Endothelial cell of umbilical vein (primary cell): Measurements from ENCODE around the gene FUT3. TPM values are rescaled to one million over a fixed set of nuclear protein-coding genes. Genes with fewer than 3 reads are reported as not detected.

Experiments
- BruUV-seq: library from RNA; stranded (reverse); fragments of 400-500 nt; replicated peaks from 2 replicates; lab custom pipeline; 2021; lab: Mats Ljungman, UMichigan
- CTCF ChIA-PET: fragments of 300-600, 350-600 bp; sonication (Branson Sonifier 250); formaldehyde crosslinking; loops from one replicate; lab custom pipeline; 2021; ENCODE audit warnings: antibody characterized with exemption, inconsistent platforms; lab: Charles Lee
- POLR2A ChIA-PET: fragments of 300-600, 350-600 bp; sonication (Branson Sonifier 250); formaldehyde crosslinking; loops from one replicate; lab custom pipeline; 2021; ENCODE audit warnings: antibody characterized with exemption, inconsistent platforms; lab: Charles Lee
- DNase-seq: peaks from one replicate; pipeline ENCODE4 v3.0.0-alpha.2; 2011; ENCODE audit warnings: low read depth, low spot score
- FAIRE-seq: peaks from 2 replicates; lab custom pipeline; 2011; peaks lifted over from hg19 to GRCh38; lab: Jason Lieb, UNC
- H2AFZ ChIP-seq: 2 replicates; pipeline ENCODE4 v1.6.0; 2012; ENCODE audit warnings: low read depth, low read length, control low read depth, inconsistent platforms
- H3K27ac ChIP-seq: 2 replicates; pipeline ENCODE4 v1.5.1; 2011; ENCODE audit warnings: low read depth, mild to moderate bottlenecking, control low read depth, low read length, moderate library complexity; ENCODE audit not compliant: insufficient read depth
- H3K27me3 ChIP-seq, 2 experiments: 2 replicates each; pipeline versions ENCODE4 v1.6.0 to v1.6.1; 2011; ENCODE audit warnings: low read length in 2 of 2, mixed read lengths in 1 of 2; ENCODE audit not compliant: control insufficient read depth in 2 of 2, insufficient read depth in 2 of 2
- H3K36me3 ChIP-seq, 2 experiments: 2 replicates in 1 of 2; 3 replicates in 1 of 2; pipeline ENCODE4 v1.5.1; 2011; ENCODE audit warnings: low read length in 2 of 2, mild to moderate bottlenecking in 1 of 2, moderate library complexity in 1 of 2; ENCODE audit not compliant: control insufficient read depth in 2 of 2, insufficient read depth in 2 of 2; ENCODE audit errors: extremely low read depth in 1 of 2
- H3K4me1 ChIP-seq: 3 replicates; pipeline ENCODE4 v1.5.1; 2011; ENCODE audit warnings: mild to moderate bottlenecking, low read length; ENCODE audit not compliant: control insufficient read depth, insufficient read depth; ENCODE audit errors: extremely low read depth
- H3K4me2 ChIP-seq: 2 replicates; pipeline ENCODE4 v1.6.1; 2011; ENCODE audit warnings: low read length, control low read depth, mixed read lengths; ENCODE audit not compliant: insufficient read depth
- H3K4me3 ChIP-seq, 3 experiments: fragments of 200-600 bp in 1 of 3; sonication (generic), shearing (Covaris generic) in 1 of 3; replicated peaks in 1 of 3; 2 replicates each; pipeline ENCODE4 v1.5.1; 2011 to 2016; ENCODE audit warnings: control low read depth in 3 of 3, low read length in 3 of 3, mild to moderate bottlenecking in 2 of 3, inconsistent platforms in 1 of 3, low read depth in 1 of 3, moderate library complexity in 1 of 3; ENCODE audit not compliant: insufficient read depth in 1 of 3
- H3K79me2 ChIP-seq: 2 replicates; pipeline ENCODE4 v1.6.0; 2012; ENCODE audit warnings: low read length, inconsistent platforms; ENCODE audit not compliant: control insufficient read depth, insufficient read depth
- H3K9ac ChIP-seq: replicated peaks from 2 replicates; pipeline ENCODE3; 2011; ENCODE audit warnings: low read length, control low read depth; ENCODE audit not compliant: insufficient read depth; ENCODE audit errors: extremely low read depth
- H3K9me1 ChIP-seq: replicated peaks from 3 replicates; pipeline ENCODE4 v1.6.0; 2011; ENCODE audit warnings: mild to moderate bottlenecking, low read length; ENCODE audit not compliant: control insufficient read depth, insufficient read depth; ENCODE audit errors: extremely low read depth
- H3K9me3 ChIP-seq: replicated peaks from 2 replicates; pipeline ENCODE4 v1.5.1; 2012; ENCODE audit warnings: low read length, inconsistent platforms; ENCODE audit not compliant: control insufficient read depth, insufficient read depth
- H4K20me1 ChIP-seq: replicated peaks from 2 replicates; pipeline ENCODE3; 2011; ENCODE audit warnings: mild to moderate bottlenecking, low read length; ENCODE audit not compliant: control insufficient read depth, insufficient read depth; ENCODE audit errors: extremely low read depth
- FOS ChIP-seq: IDR thresholded peaks from 2 replicates; pipeline ENCODE4 v1.6.1; 2011; ENCODE audit warnings: mild to moderate bottlenecking, low read length, moderate library complexity, borderline replicate concordance; ENCODE audit not compliant: insufficient read depth
- JUN ChIP-seq: IDR thresholded peaks from 2 replicates; pipeline ENCODE4 v1.6.1; 2011; ENCODE audit warnings: borderline replicate concordance, low read depth; ENCODE audit not compliant: insufficient read length, insufficient read depth
- MYC ChIP-seq: IDR thresholded peaks from one replicate; pipeline ENCODE4 v1.6.1; 2011; ENCODE audit warnings: mild to moderate bottlenecking, low read depth, low read length
- POLR2A ChIP-seq: IDR thresholded peaks from 2 replicates; pipeline ENCODE4 v1.6.1; 2012; ENCODE audit warnings: low read depth, mild to moderate bottlenecking, control low read depth, low read length
- POLR2AphosphoS5 ChIP-seq: IDR thresholded peaks from 2 replicates; pipeline ENCODE4 v1.6.1; 2012; ENCODE audit warnings: low read depth, mild to moderate bottlenecking, control low read depth, low read length, moderate library complexity; ENCODE audit not compliant: insufficient read depth
- dilution Hi-C: fragments of 300-500 bp; cut with MboI; formaldehyde crosslinking; loops from one replicate; pipeline ENCODE4 v1.15.0; 2019; ENCODE audit warnings: low sequenced_read_pairs; ENCODE audit not compliant: extremely low pct_ligation_motif_present
- intact Hi-C: fragments of 100-400 bp; cut with micrococcal nuclease; formaldehyde crosslinking; loops from one replicate; pipeline ENCODE4 v1.10.0; 2022
- polyA plus RNA-seq, 4 experiments: library from polyadenylated mRNA; depleted of rRNA in 3 of 4; stranded (reverse) in 3 of 4; unstranded in 1 of 4; fragments of >200 nt; gene quantifications; 2 replicates each; pipeline versions ENCODE4 v1.2.1 to v1.2.3, GENCODE V29; 2011 to 2012; ENCODE audit warnings: missing spikeins in 1 of 4
- total RNA-seq: library from RNA; stranded (reverse); gene quantifications from 2 replicates; pipeline ENCODE4 v1.2.3, GENCODE V29; 2021
- TF ChIP-seq, protein P1 (sequence below), 2 donors: IDR thresholded peaks; 1 replicate in 1 of 2; 2 replicates in 1 of 2; pipeline ENCODE4 v1.5.1; 2011; ENCODE audit warnings: low read length in 2 of 2, mild to moderate bottlenecking in 2 of 2, moderate library complexity in 2 of 2, control low read depth in 1 of 2, inconsistent platforms in 1 of 2, low read depth in 1 of 2; ENCODE audit not compliant: insufficient read depth in 1 of 2; ENCODE audit errors: extremely low read depth in 1 of 2
- TF ChIP-seq, protein P2 (sequence below): IDR thresholded peaks from 2 replicates; pipeline ENCODE4 v1.6.1; 2011; ENCODE audit not compliant: insufficient read depth, insufficient read length

FUT3 gene
- total and polyA plus RNA-seq, 2 donors (not counting 3 experiments of a cell fraction or from before 2014, with no cell fraction given): not detected

DNA sequence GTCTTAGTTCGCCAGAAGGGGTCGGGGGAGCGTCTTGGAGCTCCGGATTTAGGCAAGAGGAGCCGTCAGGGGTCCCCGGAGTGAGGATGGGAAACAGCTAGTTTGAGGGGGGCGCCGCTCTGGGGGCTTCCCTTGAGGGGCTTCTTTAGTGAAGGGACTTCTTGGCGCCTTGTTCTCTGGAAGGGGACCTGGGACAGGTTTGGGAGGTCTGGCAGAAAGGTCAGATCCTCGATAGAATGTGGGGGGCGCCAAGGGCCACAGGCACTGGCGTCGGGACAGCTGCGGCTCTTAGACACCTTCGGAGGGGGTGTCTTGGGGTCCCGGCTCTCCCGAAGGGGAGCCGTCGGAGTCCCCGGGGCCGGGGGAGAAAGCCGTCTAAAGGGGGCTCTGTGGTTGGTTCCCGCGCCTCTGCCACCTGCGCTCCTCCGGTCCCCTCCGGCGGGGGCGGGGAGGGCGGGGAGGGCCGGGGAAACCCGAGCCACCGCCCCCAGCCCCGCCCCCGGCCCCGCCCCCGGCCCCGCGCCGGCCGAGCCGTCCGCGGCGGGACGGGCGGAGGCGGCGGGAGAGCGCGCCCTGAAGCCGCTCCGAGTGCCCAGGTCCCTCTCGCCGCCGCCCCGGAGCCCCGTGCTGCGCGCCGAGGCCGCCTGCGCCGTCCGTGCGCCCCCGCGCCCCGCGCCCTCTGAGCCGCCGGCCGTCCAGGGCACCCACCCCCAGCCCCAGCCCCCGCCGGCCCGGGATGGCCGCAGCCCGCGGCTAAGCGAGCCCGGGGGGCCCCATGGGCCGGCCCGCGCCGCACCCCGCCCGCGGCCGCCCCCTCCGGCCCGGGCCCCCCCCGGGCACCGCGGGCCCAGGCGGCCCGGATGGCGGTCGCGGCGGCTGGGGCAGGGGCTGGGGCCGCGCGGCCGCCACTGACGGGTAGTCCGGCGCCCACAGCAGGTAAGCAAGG lies 46.5 kb downstream of the FUT3 start, which contains the start of gene NRTN:
TSS of gene NRTN (plus strand) at position 552 of the 946 bp plus-strand sequence. CDS start 19,099 bp downstream, outside the sequence.
- Histone ChIP-seq H3K36me3 (no peaks in the 10 kb centered on the region), H3K9me3 (no peaks in the 10 kb centered on the region), H3K9me1 (peaks cover 2% of the 10 kb centered on the region), H4K20me1 (no peaks in the 10 kb centered on the region), H3K27me3 (peaks cover 2 to 7% of the 10 kb centered on the region in 2 experiments), H2AFZ (peak within 1 kb of the TSS; percentile 78), H3K4me3 (no peak within 1 kb of the TSS), H3K79me2 (no peaks in the 10 kb centered on the region), H3K9ac (no peak within 1 kb of the TSS), H3K27ac (no peak within 1 kb of the TSS), H3K4me2 (no peak within 1 kb of the TSS), H3K4me1 (peaks cover 5% of the 10 kb centered on the region)
- FAIRE-seq (no peak), DNase-seq (no peak)
- ChIA-PET CTCF (interaction anchor here (0.6 to 2.3 kb wide), 53 partner anchors 7 to 321 kb away, joined by 3 to 76 read pairs (median 5); partner anchors contain the start of genes CATSPERD, DUS3L, FUT6 and NDUFA11), POLR2A (interaction anchor here (1.1 kb wide), 2 partner anchors 23 to 163 kb away, joined by 3 to 14 read pairs; no protein-coding TSS in a partner anchor)
- no TSS peak for BruUV-seq
- TF ChIP-seq MYC: no peak
- TF ChIP-seq, protein P1, sequence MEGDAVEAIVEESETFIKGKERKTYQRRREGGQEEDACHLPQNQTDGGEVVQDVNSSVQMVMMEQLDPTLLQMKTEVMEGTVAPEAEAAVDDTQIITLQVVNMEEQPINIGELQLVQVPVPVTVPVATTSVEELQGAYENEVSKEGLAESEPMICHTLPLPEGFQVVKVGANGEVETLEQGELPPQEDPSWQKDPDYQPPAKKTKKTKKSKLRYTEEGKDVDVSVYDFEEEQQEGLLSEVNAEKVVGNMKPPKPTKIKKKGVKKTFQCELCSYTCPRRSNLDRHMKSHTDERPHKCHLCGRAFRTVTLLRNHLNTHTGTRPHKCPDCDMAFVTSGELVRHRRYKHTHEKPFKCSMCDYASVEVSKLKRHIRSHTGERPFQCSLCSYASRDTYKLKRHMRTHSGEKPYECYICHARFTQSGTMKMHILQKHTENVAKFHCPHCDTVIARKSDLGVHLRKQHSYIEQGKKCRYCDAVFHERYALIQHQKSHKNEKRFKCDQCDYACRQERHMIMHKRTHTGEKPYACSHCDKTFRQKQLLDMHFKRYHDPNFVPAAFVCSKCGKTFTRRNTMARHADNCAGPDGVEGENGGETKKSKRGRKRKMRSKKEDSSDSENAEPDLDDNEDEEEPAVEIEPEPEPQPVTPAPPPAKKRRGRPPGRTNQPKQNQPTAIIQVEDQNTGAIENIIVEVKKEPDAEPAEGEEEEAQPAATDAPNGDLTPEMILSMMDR (IDR thresholded peaks at IDR 0.05; ENCODE audit: extremely low read depth in 1 of 2, insufficient read depth in 1 of 2, low read depth in 1 of 2, low read length in 2 of 2): no peak
- TF ChIP-seq FOS: no peak
- no peak for TF ChIP-seq POLR2A
- no peak for TF ChIP-seq POLR2AphosphoS5
- TF ChIP-seq, protein P2, sequence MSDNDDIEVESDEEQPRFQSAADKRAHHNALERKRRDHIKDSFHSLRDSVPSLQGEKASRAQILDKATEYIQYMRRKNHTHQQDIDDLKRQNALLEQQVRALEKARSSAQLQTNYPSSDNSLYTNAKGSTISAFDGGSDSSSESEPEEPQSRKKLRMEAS: no peak
- no peak for TF ChIP-seq JUN
- intact Hi-C loops (loop anchor here (1.0 to 10.0 kb wide), 4 partner anchors 18 to 218 kb away; no protein-coding TSS in a partner anchor), dilution Hi-C loops (no loop called here)
